SKM-1 treated with dmso at 0.1 percent for 144 hours (cell line): ENCODE results near the gene ZNF484.

Source experiments
- DNase-seq: peaks from one replicate; lab custom pipeline; 2025; ENCODE audit not compliant: unreplicated experiment; lab: John Stamatoyannopoulos, UW

ZNF484 gene

GRCh38 chr9:92795598-92796336, 82.1 kb downstream of the ZNF484 start:
- DNase-seq, result no peak
